GM12874 (cell line): ENCODE data around the gene DCUN1D3.

Experiments
- TF ChIP-seq, protein P1 (sequence below): IDR thresholded peaks from 2 replicates; pipeline ENCODE4 v1.5.1; 2011; ENCODE audit warnings: low read depth, mild to moderate bottlenecking, control low read depth, low read length, moderate library complexity; ENCODE audit not compliant: insufficient read depth

Gene DCUN1D3

DNA sequence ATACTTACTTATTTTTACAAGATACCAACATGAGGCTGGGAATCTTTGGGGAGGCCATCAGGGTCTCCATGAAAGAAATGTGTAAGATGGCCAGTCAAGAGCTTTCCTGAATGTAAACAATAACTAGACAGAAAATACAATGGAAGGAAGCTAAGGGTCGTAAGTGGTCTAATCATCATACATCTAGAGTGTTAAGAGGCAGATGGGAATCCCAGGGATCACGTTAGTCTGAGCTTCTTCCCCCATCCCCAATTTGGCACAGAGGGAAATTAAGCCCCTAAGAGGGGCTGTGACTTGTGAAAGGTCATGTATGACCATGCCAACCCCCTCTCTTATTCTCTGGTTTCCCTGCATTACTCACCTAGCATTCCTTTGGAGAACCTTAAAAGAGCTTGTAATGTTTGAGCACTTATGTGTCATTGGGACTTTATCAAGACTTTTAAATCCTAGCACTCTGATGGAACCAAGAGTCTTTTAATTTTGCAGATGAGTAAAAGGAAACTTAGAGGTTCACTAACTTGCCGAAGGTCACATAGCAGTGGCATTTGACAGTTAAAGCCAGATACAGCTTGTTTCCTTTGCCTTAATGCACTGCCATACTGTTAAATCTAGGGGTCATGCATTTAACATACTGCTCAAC is 46.1 kb downstream of the DCUN1D3 start:
- TF ChIP-seq, protein P1, sequence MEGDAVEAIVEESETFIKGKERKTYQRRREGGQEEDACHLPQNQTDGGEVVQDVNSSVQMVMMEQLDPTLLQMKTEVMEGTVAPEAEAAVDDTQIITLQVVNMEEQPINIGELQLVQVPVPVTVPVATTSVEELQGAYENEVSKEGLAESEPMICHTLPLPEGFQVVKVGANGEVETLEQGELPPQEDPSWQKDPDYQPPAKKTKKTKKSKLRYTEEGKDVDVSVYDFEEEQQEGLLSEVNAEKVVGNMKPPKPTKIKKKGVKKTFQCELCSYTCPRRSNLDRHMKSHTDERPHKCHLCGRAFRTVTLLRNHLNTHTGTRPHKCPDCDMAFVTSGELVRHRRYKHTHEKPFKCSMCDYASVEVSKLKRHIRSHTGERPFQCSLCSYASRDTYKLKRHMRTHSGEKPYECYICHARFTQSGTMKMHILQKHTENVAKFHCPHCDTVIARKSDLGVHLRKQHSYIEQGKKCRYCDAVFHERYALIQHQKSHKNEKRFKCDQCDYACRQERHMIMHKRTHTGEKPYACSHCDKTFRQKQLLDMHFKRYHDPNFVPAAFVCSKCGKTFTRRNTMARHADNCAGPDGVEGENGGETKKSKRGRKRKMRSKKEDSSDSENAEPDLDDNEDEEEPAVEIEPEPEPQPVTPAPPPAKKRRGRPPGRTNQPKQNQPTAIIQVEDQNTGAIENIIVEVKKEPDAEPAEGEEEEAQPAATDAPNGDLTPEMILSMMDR: no peak

DNA sequence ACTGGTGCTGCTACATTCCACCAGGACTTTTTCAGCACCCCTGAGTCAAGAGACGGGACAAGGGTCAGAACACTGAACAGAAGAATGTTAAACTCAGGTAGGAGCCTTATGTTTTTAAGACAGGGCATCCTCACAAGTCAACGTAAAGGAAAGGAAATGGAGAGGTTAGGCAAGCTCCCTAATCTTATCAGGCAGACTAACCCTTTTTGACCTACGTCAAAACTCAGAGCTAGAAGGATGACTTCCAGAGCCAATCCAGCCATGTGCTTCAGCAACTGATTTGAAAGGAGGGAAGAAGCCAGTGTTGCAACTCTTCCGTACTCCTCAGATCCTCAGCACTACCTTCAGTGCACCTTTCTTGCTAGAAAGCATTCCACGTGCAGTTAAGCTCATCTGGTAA is 47.0 kb downstream of the DCUN1D3 start:
- TF ChIP-seq, protein P1: no peak

DNA sequence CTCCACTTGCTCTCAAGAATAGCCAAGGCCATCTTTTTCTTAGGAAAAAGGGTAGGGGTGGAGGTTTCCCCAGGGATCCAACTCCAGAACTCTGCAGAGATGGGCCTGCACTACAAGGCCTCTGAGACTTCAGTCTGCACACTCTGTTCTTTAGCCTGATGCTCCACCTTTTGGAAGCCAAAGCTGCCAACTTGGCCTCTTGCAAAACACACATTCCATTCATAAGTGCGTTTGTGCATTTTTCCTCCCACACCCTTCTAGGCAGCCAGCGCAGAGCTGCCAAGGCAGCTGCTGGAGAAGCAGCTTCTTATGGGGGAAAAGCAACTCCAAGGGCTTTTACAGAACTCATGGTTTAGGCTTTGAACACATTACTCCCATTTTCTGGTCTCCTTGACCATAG is 48.6 kb downstream of the DCUN1D3 start:
- TF ChIP-seq, protein P1: no peak

DNA sequence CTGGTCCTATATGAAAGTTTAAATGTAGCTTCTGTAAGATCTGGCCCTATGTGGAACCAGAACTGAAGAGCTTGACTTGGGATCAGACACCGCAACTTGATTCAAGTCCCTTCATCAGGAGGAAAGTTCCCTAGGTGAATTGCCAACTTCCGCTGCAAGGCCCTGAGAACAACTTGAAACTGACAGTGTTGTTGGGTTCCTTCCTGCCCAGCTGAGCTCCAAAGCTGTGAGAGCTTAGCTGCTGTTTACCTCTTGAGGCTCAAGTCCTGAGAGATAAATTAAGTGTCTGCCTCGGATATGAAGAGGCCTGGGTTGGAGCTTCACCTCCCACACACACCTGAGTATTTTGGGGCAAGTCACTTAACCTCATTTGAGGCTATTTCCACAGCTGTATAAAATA is 49.2 kb downstream of the DCUN1D3 start:
- TF ChIP-seq, protein P1: no peak

DNA sequence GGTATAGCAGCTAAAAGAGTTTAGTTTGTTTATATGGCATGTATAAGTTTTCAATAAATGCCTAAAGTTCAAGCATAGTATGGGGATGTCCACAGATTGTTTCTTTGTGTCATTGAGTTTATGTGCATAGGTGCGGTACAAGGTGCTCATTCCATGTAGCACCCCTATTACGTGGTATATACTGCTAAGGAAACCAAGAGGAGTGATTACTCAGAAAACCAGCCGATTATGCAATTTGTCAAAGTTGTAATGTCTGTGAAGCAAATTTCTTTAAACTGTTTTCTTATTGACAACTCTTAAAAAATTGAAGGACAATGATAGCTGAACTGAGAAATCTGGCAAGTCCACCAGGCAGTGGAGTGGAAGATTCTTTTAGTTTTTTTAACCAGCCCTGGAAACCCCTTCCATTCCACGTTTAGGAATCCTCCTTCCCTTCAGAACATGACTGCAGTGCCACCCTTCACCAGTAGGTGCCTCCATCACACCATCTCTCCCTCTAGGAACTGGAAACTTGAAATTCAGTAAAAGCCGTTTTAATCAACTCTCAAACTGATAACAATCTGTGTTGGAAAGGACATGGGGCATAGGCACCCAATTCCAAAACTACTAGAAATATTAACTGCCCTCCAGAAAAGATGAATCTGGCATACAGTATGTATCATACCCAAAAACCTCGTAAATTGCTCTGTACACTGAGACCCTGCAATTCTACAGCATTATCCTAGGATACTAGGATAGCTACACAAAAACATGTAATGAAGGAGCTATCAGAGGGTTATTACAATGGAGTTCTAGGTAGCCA is 50.4 kb downstream of the DCUN1D3 start:
- TF ChIP-seq, protein P1: peak; percentile 93

DNA sequence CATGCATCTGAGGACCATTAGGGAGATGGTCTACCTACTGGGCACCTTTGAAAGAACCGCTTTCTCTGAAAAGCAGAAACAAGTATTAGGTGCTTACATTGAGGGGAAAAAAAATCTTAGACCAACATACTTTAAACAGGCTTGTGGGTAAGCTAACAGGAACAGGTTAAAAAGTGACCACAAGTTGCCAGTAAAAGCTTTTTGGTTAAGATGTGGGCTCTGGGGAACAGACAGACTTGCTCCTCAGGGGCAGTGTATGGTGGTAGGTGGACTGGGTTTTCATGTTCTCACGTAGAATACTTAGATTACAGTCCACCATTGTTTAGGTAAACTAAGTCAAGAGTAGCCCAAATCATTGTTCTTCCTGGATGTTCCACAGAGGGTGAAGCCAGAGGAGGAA is 52.6 kb downstream of the DCUN1D3 start:
- TF ChIP-seq, protein P1: no peak

DNA sequence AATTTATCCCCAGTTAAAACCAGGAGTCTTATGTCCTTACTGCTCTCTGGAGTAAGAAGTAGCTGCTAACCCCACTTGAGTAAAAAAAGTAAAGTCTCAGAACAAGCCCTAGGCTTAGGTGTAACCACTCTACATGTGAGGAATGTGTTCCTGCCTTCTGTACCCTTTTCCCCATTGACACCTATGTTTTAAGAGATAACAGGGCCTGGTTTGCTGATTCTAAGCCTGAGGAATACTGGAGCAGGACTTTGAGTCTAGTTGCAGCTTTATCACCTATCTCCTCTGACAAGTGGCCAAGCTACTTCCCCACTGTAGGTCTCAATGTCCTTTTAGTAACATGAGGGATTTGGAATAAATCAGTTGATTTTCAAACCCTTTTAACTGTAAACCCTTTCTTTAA is 53.6 kb downstream of the DCUN1D3 start:
- TF ChIP-seq, protein P1: no peak
